Loucy (cell line): Measurements from ENCODE around the gene HIVEP2.

ENCODE experiments used
- EZH2phosphoT487 ChIP-seq: fragments of 200-600 bp; IDR thresholded peaks from 2 replicates; pipeline ENCODE4 v1.6.1; 2018; ENCODE audit warnings: antibody characterized with exemption, mild to moderate bottlenecking, moderate library complexity, borderline replicate concordance
- TF ChIP-seq, protein P1 (sequence below): fragments of 200-600 bp; sonication (generic); conservative IDR thresholded peaks from 2 replicates; pipeline ENCODE4 v1.5.1; 2014; ENCODE audit warnings: mild to moderate bottlenecking, antibody characterized with exemption, low read length

DNA sequence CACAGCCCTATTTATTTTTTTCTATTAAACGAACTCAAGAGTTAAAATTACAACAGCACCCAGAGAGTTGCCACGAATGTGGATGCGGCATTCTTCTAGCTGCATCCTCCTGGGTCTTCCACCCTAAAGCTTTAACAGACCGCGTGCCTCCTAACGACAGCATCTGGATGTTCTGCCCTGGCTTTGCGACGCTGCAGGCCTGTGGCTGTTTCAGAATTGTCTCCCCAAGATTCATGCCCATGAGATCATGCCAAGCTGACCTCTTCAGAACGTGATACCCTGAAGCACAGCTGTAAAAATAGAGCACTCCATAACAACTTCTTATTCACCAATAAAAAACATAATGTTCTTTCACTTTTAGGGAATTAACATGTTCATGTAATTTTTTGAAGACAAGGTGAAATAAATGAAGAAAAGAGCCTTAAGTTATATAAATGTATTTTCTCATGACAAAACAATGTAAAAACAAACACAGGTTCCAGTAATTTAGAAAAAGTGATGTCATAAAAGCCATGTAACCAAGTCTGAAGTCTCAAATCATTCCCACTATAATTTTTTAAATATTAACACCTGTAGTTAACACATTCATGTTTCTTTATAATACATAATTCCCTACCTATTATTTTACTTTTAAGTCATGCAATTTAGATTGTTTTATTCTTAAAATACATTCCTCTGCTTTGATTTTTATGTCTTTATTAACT lies 26.5 kb downstream of the HIVEP2 start:
- TF ChIP-seq, protein P1, sequence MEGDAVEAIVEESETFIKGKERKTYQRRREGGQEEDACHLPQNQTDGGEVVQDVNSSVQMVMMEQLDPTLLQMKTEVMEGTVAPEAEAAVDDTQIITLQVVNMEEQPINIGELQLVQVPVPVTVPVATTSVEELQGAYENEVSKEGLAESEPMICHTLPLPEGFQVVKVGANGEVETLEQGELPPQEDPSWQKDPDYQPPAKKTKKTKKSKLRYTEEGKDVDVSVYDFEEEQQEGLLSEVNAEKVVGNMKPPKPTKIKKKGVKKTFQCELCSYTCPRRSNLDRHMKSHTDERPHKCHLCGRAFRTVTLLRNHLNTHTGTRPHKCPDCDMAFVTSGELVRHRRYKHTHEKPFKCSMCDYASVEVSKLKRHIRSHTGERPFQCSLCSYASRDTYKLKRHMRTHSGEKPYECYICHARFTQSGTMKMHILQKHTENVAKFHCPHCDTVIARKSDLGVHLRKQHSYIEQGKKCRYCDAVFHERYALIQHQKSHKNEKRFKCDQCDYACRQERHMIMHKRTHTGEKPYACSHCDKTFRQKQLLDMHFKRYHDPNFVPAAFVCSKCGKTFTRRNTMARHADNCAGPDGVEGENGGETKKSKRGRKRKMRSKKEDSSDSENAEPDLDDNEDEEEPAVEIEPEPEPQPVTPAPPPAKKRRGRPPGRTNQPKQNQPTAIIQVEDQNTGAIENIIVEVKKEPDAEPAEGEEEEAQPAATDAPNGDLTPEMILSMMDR: no peak
- TF ChIP-seq EZH2phosphoT487: no peak
